H9 (cell line): Measurements from ENCODE around the gene ZNHIT1. TPM values are rescaled to one million over a fixed set of nuclear protein-coding genes. Genes with fewer than 3 reads are reported as not detected.

ENCODE experiments used
- DNase-seq: peaks from one replicate; pipeline ENCODE4 v3.0.0-alpha.2; 2017
- H2AFZ ChIP-seq: one replicate; pipeline ENCODE4 v1.6.1; 2013; ENCODE audit warnings: mild to moderate bottlenecking, low read length, control low read depth, moderate library complexity
- H2AK5ac ChIP-seq: 2 replicates; pipeline ENCODE4 v1.6.1; 2013; ENCODE audit warnings: low read length, control low read depth, mixed read lengths; ENCODE audit not compliant: insufficient read length
- H2BK120ac ChIP-seq: one replicate; pipeline ENCODE4 v1.6.1; 2013; ENCODE audit warnings: low read depth, mild to moderate bottlenecking, low read length, control low read depth, inconsistent platforms; ENCODE audit not compliant: poor library complexity, severe bottlenecking
- H2BK12ac ChIP-seq: 2 replicates; pipeline ENCODE4 v1.6.1; 2013; ENCODE audit warnings: low read length, control low read depth, mixed read lengths, low read depth; ENCODE audit not compliant: insufficient read length
- H2BK15ac ChIP-seq: 2 replicates; pipeline ENCODE4 v1.6.1; 2013; ENCODE audit warnings: low read depth, low read length, control low read depth
- H2BK20ac ChIP-seq: one replicate; pipeline ENCODE4 v1.6.1; 2013; ENCODE audit warnings: low read depth, mild to moderate bottlenecking, low read length, control low read depth, inconsistent platforms; ENCODE audit not compliant: poor library complexity, severe bottlenecking
- H2BK5ac ChIP-seq: 2 replicates; pipeline ENCODE4 v1.6.1; 2013; ENCODE audit warnings: low read length, control low read depth, mixed read lengths; ENCODE audit not compliant: insufficient read length
- H3K14ac ChIP-seq: 2 replicates; pipeline ENCODE4 v1.6.1; 2013; ENCODE audit warnings: low read length, control low read depth; ENCODE audit not compliant: insufficient read depth
- H3K18ac ChIP-seq: 2 replicates; pipeline ENCODE4 v1.6.1; 2013; ENCODE audit warnings: low read depth, mild to moderate bottlenecking, mixed read lengths, low read length, control low read depth; ENCODE audit not compliant: insufficient read length
- H3K23ac ChIP-seq: 2 replicates; pipeline ENCODE4 v1.6.1; 2013; ENCODE audit warnings: low read length, control low read depth, mixed read lengths, low read depth; ENCODE audit not compliant: insufficient read length
- H3K23me2 ChIP-seq: 2 replicates; pipeline ENCODE4 v1.6.1; 2013; ENCODE audit warnings: low read depth, mild to moderate bottlenecking, mixed read lengths, low read length, control low read depth; ENCODE audit not compliant: insufficient read length, poor library complexity, severe bottlenecking
- H3K27ac ChIP-seq: 2 replicates; pipeline ENCODE4 v1.5.1; 2013; ENCODE audit warnings: low read length, control low read depth, mixed read lengths, low read depth; ENCODE audit not compliant: insufficient read length
- H3K27me3 ChIP-seq: 2 replicates; pipeline ENCODE4 v1.6.1; 2013; ENCODE audit warnings: low read length, control low read depth, inconsistent platforms; ENCODE audit not compliant: insufficient read depth
- H3K4ac ChIP-seq: 2 replicates; pipeline ENCODE4 v1.6.1; 2013; ENCODE audit warnings: low read depth, mild to moderate bottlenecking, control low read depth, inconsistent platforms, low read length, moderate library complexity
- H3K4me1 ChIP-seq: 2 replicates; pipeline ENCODE4 v1.6.1; 2013; ENCODE audit warnings: low read length, control low read depth, inconsistent platforms; ENCODE audit not compliant: insufficient read depth
- H3K4me2 ChIP-seq: 2 replicates; pipeline ENCODE4 v1.6.1; 2013; ENCODE audit warnings: low read length, control low read depth, mixed read lengths; ENCODE audit not compliant: insufficient read length, insufficient read depth
- H3K56ac ChIP-seq: 2 replicates; pipeline ENCODE4 v1.6.1; 2013; ENCODE audit warnings: low read depth, mild to moderate bottlenecking, mixed read lengths, low read length, control low read depth; ENCODE audit not compliant: insufficient read length
- H3K79me1 ChIP-seq: 2 replicates; pipeline ENCODE4 v1.6.1; 2013; ENCODE audit warnings: low read depth, mild to moderate bottlenecking, moderate library complexity, low read length, control low read depth, inconsistent platforms; ENCODE audit not compliant: insufficient read depth, poor library complexity, severe bottlenecking
- H3K79me2 ChIP-seq: 2 replicates; pipeline ENCODE4 v1.6.1; 2013; ENCODE audit warnings: low read length, control low read depth, inconsistent platforms; ENCODE audit not compliant: insufficient read depth
- H3K9ac ChIP-seq: 2 replicates; pipeline ENCODE4 v1.6.1; 2013; ENCODE audit warnings: low read length, control low read depth, mixed read lengths; ENCODE audit not compliant: insufficient read length; ENCODE audit errors: extremely low read depth
- H3K9me3 ChIP-seq: one replicate; pipeline ENCODE4 v1.6.1; 2013; ENCODE audit warnings: low read depth, low read length, inconsistent platforms; ENCODE audit not compliant: control insufficient read depth
- H3T11ph ChIP-seq: one replicate; pipeline ENCODE4 v1.6.1; 2013; ENCODE audit warnings: mild to moderate bottlenecking, low read length, control low read depth, inconsistent platforms
- H4K20me1 ChIP-seq: one replicate; pipeline ENCODE4 v1.6.1; 2013; ENCODE audit not compliant: control insufficient read depth, insufficient read length, insufficient read depth
- H4K5ac ChIP-seq: 2 replicates; pipeline ENCODE4 v1.6.1; 2013; ENCODE audit warnings: low read depth, mild to moderate bottlenecking, mixed read lengths, low read length, control low read depth; ENCODE audit not compliant: insufficient read length
- H4K8ac ChIP-seq: replicated peaks from 2 replicates; pipeline ENCODE4 v1.6.1; 2013; ENCODE audit warnings: low read length, control low read depth, mixed read lengths, low read depth; ENCODE audit not compliant: insufficient read length
- H4K91ac ChIP-seq: 2 replicates; pipeline ENCODE4 v1.6.1; 2013; ENCODE audit warnings: low read depth, mild to moderate bottlenecking, moderate library complexity, mixed read lengths, low read length, control low read depth; ENCODE audit not compliant: insufficient read length
- H3K27ac Mint-ChIP-seq, 3 experiments: 2 replicates in 2 of 3; 3 replicates in 1 of 3; pipeline ENCODE4 v1.8.0; 2020 to 2021; ENCODE audit warnings: mixed read lengths in 3 of 3, mild to moderate bottlenecking in 1 of 3, moderate library complexity in 1 of 3
- H3K27me3 Mint-ChIP-seq: 2 replicates; pipeline ENCODE4 v1.8.0; 2021; ENCODE audit warnings: low read depth, mild to moderate bottlenecking, moderate library complexity, mixed read lengths
- H3K36me3 Mint-ChIP-seq, 3 experiments: 2 replicates in 2 of 3; 3 replicates in 1 of 3; pipeline ENCODE4 v1.8.0; 2020 to 2021; ENCODE audit warnings: low read depth in 3 of 3, mixed read lengths in 3 of 3; ENCODE audit not compliant: insufficient read depth in 1 of 3
- H3K4me1 Mint-ChIP-seq, 2 experiments: 2 replicates each; pipeline ENCODE4 v1.8.0; 2020; ENCODE audit warnings: mixed read lengths in 2 of 2
- H3K4me3 Mint-ChIP-seq, 2 experiments: 2 replicates in 1 of 2; 3 replicates in 1 of 2; pipeline ENCODE4 v1.8.0; 2020 to 2021; ENCODE audit warnings: mild to moderate bottlenecking in 2 of 2, mixed read lengths in 2 of 2, moderate library complexity in 1 of 2
- H3K9me3 Mint-ChIP-seq, 2 experiments: 2 replicates in 1 of 2; 3 replicates in 1 of 2; pipeline ENCODE4 v1.8.0; 2020; ENCODE audit warnings: mild to moderate bottlenecking in 2 of 2, mixed read lengths in 2 of 2, moderate library complexity in 1 of 2
- CTCF ChIP-seq: fragments of 200-600 bp; sonication (generic); conservative IDR thresholded peaks from 3 replicates; pipeline ENCODE4 v1.8.0; 2021; ENCODE audit warnings: antibody characterized with exemption, mild to moderate bottlenecking
- WGBS: extraction: QIAGEN DNeasy Blood & Tissue Kit; methylation state at CpG from one replicate; pipeline ENCODE4 v1.1.7; 2013; ENCODE audit warnings: missing lambda C conversion rate, low lambda C conversion rate, mixed read lengths; ENCODE audit not compliant: insufficient read length; ENCODE audit errors: extremely low coverage; 5-methylcytosine and 5-hydroxymethylcytosine counted together
- total RNA-seq: library from RNA; stranded (reverse); gene quantifications from 2 replicates; pipeline ENCODE4 v1.2.1, GENCODE V29; 2021

ZNHIT1 gene
- total RNA-seq, 1 experiment from 2014 or later: 52.7 TPM

GRCh38 chr7:101208794-101209193 is 9.2 kb upstream of the ZNHIT1 start:
- Histone ChIP-seq H3K14ac (no peak overlapping the region), H4K20me1 (no peaks in the 10 kb centered on the region), H3K23ac (no peak overlapping the region), H4K91ac (no peak overlapping the region), H3K9ac (no peak overlapping the region), H4K8ac (no peak overlapping the region), H2BK15ac (no peak overlapping the region), H3K9me3 (no peaks in the 10 kb centered on the region), H2BK20ac (no peak overlapping the region), H2BK120ac (no peak overlapping the region), H3K4ac (no peak overlapping the region), H3K4me1 (no peaks in the 10 kb centered on the region), H4K5ac (no peak overlapping the region), H3K27ac (no peak overlapping the region), H3K4me2 (no peak overlapping the region), H3K18ac (no peak overlapping the region), H2BK12ac (no peak overlapping the region), H3K79me2 (no peaks in the 10 kb centered on the region), H3K56ac (no peak overlapping the region), H2BK5ac (no peak overlapping the region), H3K23me2 (no peaks in the 10 kb centered on the region), H2AK5ac (no peak overlapping the region), H3T11ph (no peak overlapping the region), H2AFZ (no peak overlapping the region), H3K27me3 (no peaks in the 10 kb centered on the region), H3K79me1 (no peaks in the 10 kb centered on the region)
- Mint-ChIP-seq H3K27me3 (no peaks in the 10 kb centered on the region; the same call in none of the 2 replicates), H3K4me1 (no peaks in the 10 kb centered on the region), H3K4me3 (no peak overlapping the region), H3K27ac (peak overlapping the region in 1 of 3 experiments; percentile 57; a peak in 1 of 7 replicates), H3K9me3 (no peaks in the 10 kb centered on the region), H3K36me3 (peaks cover 7 to 43% (median 19%) of the 10 kb centered on the region in 3 experiments; a peak in 6 of 7 replicates)
- no peak for DNase-seq
- no CpG with 5 or more reads among the region's 14 CpGs for WGBS
- TF ChIP-seq CTCF: no peak
